C4-2B (cell line): ENCODE data around the gene PDXK.

Experiments used
- CTCF ChIP-seq: fragments of 450-650 bp; conservative IDR thresholded peaks from 2 replicates; pipeline ENCODE4 v1.5.1; 2017; ENCODE audit warnings: mild to moderate bottlenecking
- ZFX ChIP-seq: fragments of 450-650 bp; IDR thresholded peaks from 2 replicates; pipeline ENCODE4 v1.6.1; 2017

GRCh38 chr21:43716376-43717165 is 2.4 kb upstream of the PDXK start:
- TF ChIP-seq CTCF (no peak), ZFX (no peak)
